NK-92 treated with Interleukin-12 subunit alpha and Interleukin-12 subunit beta, amount 100 ng/mL, for 24 hours (cell line): ENCODE data around the gene TP53I13.
"Not testable (repeated sequence)": the region's sequence is repeated elsewhere in the genome, so short reads cannot be mapped to it uniquely, and the experiment has no call there.

Experiments
- DNase-seq: peaks from one replicate; lab custom pipeline; 2025; lab: John Stamatoyannopoulos, UW

The TP53I13 gene

GRCh38 chr17:29568331-29569244 is at the start of gene TP53I13:
TP53I13 (plus strand) TSS chr17:29568701; CDS start chr17:29568759, 58 bp downstream.
- DNase-seq = peak; percentile 79

DNA sequence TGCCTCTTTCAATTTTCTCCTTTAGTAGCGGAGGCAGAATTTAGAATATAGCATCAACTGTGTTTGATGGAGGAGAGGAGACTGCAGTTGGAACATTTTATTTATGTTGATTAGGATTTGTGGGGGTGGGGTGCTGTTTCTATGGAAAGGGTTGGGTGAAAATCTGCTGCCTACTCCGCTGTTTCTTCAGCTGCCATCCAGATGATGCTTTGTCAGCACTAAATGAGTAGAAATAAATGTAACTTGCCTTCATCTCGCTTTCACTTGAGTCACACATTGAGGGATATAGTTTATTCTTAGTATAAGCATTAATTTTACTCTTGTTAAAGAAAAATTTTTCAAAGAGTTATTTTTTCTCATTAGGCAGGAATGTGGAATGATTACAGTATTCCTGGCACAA is 43.8 kb upstream of the TP53I13 start:
- DNase-seq = no peak

GRCh38 chr17:29526322-29526721 is 42.2 kb upstream of the TP53I13 start:
- no peak for DNase-seq

DNA sequence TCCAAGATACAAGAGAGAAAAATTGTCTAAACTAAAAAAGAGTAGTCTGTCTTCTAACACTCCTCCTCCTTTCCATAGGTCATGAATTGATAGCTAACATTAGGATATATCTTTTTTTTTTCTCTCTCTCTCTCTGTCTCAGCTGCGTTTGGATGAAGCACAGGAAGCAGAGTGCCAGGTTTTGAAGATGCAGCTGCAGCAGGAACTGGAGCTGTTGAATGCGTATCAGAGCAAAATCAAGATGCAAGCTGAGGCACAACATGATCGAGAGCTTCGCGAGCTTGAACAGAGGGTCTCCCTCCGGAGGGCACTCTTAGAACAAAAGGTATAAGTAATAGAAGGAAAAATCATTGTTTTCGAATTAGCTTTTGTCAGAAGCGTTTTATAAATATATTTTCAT is 34.5 kb upstream of the TP53I13 start:
- DNase-seq = no peak

DNA sequence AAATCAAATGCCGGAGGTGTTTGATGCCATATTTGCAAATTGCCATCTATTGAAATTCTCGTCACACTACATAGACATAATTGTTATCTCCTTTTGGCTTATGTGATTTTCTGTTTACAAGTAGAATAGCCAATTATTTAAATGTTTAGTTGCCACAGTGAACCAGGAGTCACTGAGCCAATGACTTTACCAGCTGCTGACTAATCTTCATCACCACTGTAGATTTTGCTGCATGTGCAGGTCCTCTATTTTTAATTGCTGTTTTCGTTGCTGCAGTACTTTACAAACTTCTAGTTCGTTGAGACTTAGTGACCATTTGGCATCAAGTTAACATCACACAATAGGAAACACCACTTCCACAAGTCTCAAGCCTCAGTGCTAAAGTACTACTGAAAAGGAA is 24.4 kb upstream of the TP53I13 start:
- DNase-seq = no peak

- no peak for DNase-seq
Measured at GRCh38 chr17:29546085-29546484, 22.4 kb upstream of the TP53I13 start.

GRCh38 chr17:29546830-29547229 is 21.7 kb upstream of the TP53I13 start:
- no peak for DNase-seq

DNA sequence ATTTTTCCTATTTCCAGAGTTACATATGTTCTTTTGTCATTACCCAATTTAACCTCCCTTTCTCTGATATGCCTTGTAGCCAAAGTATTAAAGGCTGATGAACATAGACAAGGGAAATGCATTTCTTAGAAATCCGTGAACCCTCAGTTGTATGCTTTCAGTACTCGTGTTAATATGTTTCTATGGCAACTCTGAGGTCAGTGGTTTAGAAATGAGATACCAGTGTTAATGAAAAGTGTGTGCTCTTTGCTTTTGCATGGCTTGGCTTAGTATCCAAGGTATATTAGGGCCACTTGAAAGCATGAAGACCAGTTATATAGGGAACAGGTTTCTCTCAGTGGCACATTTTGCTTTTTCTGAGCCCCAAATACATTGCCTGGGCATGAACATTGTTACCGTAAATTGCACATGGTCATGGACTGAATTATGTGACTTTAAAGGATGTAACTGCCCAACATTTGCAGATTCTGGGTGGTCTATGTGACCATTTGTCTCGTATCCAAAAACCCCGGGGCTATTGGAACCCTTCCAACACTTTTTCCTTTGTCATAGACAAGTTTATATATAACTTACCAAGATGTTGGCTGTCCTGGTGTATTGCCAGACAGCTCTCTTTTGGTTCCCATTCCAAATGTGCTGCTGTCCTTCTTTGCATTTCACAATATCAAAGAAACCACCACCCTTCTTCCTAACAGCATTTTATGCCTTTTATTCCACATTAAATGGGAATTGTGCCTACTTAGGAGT is 19.2 kb upstream of the TP53I13 start:
- DNase-seq = no peak

DNA sequence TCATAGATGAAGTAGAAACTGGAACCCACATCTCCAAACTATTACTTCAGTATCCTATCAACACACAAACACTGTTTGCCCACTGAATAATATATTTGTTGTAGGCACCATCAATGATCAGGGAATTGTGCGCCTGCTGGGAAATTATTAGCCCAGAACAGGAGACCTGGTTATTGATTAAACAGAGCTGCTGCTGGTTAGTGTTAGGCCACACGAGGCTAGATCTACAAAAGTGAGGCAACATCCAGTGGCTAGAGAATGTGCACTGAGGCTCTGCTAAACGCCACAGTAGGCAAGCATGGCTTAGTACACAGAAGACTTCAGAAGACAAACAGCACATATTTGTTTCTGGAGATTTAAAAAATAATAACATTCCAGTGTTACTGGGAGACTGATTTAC is 12.7 kb upstream of the TP53I13 start:
- DNase-seq = no peak

- DNase-seq = no peak
Measured at GRCh38 chr17:29557085-29557738, 11.3 kb upstream of the TP53I13 start.

DNA sequence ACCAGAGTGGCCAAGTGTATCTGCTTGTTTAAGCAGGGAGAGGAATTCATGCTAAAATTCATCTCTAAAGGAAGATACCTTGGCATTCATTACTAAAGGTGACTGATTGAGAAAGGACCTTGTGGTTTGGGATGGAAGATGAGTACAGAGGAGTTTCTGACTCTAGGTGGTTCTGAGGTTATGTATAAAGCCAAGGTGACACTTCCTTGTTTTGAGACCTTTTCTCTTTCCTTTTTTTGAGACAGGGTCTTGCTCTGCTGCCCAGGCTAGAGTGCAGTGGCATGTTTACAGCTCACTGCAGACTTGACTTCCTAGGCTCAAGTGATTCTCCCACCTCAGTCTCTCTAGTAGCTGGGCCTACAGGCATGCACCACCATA is 10.8 kb upstream of the TP53I13 start:
- no peak for DNase-seq

DNA sequence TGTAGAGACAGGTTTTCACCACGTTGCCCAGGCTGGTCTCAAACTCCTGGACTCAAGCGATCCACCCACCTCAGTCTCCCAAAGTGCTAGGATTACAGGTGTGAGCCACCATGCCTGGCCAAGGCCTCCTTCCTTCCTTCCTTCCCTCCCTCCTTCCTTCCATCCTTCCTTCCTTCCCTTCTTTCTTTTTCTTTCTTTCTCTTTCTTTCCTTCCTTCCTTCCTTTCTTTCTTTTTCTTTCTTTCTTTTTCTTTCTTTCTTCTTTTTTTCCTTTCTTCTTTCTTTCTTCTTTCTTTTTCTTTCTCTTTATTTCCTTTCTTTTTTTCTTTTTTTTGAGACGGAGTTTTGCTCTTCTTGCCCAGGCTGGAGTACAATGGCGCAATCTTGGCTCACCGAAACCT is 10.4 kb upstream of the TP53I13 start:
- not testable (repeated sequence) for DNase-seq

- no peak for DNase-seq
Measured at GRCh38 chr17:29559640-29560039, 8.9 kb upstream of the TP53I13 start.

- DNase-seq = no peak
Measured at GRCh38 chr17:29560316-29560715, 8.2 kb upstream of the TP53I13 start.

DNA sequence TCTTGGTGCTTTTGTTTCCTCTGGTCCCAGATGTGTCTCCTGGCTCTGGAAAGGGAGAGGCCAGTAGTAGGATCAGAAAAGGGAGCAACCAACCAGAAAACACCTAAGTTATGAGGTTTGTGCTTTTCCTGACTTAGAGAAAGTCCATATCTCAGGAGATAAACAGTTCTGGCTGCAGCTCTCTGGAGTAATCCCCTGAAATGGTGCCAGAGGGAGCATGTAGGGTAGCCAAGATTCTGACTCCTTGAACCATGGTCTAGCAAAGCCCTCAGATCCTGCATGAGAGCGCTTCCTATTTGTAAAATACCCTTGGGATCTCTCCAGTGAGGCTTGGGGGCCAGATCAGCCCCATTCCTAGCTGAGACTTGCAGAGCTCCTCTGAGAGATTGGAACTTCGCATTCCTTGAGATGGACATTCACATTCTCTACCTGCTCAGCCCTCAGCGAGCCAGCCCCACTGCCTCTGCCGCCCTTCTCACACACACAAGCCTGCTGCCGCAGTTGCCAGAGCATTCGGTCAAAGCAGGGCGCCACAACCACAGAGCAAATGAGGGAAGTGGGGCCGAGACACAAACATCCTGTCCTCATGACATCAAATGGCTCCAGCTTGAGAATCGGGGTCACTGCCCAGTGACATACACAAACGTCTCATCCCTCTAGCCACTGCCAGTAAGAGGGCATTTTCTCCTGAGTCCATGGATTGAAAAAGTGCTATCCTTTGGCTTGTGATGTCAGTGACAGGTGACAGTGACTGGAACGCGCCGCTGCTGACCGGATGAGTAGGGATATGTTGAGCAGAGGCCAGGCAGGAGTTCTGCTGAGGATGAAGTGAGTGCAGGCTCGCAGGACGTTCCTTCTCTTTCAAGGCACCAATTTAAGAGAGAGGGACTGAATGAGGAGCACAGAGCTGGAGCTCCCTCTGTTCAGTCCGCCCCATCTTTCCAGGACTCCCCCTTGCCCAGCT is 6.7 kb upstream of the TP53I13 start:
- DNase-seq = no peak

- no peak for DNase-seq
Measured at GRCh38 chr17:29562615-29563014, 5.9 kb upstream of the TP53I13 start.

DNA sequence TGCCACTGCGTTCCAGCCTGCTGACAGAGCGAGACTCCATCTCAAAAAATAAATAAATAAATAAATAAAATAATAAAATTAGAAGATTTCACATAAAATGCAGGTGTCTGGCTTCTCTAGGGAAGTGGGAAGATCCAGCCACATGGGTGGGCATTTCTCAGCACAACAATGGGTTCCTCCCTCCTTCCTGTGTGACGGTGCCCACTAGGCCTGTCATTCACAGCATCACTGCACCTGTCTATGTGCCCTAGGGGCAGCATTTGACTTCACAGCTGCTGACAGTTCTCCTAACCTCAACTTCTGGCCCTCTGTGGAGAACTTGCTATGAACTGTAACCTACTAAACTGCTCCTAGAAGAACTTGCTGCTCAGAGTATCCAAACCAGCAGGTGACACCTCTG is 4.7 kb upstream of the TP53I13 start:
- no peak for DNase-seq

DNA sequence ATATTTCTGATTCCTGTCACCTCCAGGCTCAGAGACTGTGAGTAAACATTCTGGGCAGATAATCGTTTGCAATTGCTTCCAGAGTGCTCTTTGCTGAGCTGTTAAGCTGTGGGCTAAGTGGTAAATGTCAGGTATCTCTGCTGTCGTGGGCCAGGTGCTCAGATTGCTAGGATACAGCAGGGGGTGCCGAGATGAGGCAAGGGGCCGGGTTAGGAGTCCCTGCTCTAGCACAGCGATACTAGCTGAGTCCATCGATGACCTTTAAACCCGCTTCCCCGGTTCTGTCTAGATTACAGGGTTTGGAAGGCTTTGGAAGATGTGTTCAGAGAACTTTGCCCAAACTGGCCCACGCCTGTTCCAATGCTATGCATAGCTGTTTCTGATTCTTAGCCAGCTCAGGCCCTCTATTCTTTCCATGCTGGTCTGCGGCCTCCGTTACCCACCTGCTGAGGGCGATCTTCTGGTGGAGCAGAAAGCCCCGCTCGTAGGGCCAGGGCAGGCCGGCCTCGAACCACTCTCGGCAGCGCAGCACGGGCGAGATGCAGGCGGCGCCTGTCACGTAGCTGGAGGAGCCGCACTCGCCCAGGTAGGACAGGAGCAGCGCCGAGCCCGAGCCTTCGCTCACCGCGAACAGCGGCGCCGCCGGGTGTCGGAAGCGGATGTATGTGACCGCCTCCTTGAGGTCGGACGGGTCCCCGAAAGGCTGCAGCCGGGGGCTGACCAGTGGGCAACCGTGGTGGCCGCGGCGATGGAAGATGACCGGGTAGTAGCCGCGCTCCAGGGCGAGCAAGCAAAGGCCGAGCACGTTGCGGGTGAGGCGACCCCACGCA is 2.6 kb upstream of the TP53I13 start:
- peak; percentile 42 for DNase-seq

GRCh38 chr17:29566473-29567303 is 1.8 kb upstream of the TP53I13 start, which contains the start of gene ABHD15:
ABHD15 (minus strand) TSS chr17:29567037; CDS start chr17:29566966, 71 bp downstream.
- peak; percentile 61 for DNase-seq

DNA sequence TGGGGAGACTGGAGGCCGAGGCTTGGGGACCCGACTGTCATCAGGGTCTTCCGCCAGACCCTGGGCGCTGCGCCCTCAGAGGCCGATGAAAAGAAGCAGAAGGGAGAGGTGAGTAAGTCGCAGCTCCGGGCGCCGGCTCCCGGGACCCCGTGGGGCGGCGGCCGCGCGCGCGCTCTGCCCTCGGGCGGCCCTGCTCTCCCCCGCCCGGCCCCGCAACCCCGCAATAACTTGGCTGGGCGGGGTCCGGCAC is 1.3 kb upstream of the TP53I13 start:
- no peak for DNase-seq
